Left ventricle myocardium inferior (tissue), 1 donor: Measurements from ENCODE around the gene ANKRD13B. TPM values are rescaled to one million over a fixed set of nuclear protein-coding genes. Genes with fewer than 3 reads are reported as not detected.

Source experiments
- DNase-seq: peaks from one replicate; pipeline ENCODE4 v3.0.0-alpha.2; 2020
- H3K27ac ChIP-seq: fragments of 200-600 bp; replicated peaks from 2 replicates; pipeline ENCODE4 v1.8.0; 2021
- H3K27me3 ChIP-seq: fragments of 200-600 bp; 2 replicates; pipeline ENCODE4 v1.8.0; 2021; ENCODE audit warnings: low read depth
- H3K36me3 ChIP-seq: fragments of 200-600 bp; 2 replicates; pipeline ENCODE4 v1.8.0; 2021
- H3K4me1 ChIP-seq: fragments of 200-600 bp; 2 replicates; pipeline ENCODE4 v1.8.0; 2021
- H3K4me3 ChIP-seq: fragments of 200-600 bp; 2 replicates; pipeline ENCODE4 v1.8.0; 2021; ENCODE audit warnings: mild to moderate bottlenecking, moderate library complexity
- H3K9me3 ChIP-seq: fragments of 200-600 bp; replicated peaks from 2 replicates; pipeline ENCODE4 v1.8.0; 2021
- intact Hi-C: fragments of 100-400 bp; cut with micrococcal nuclease; formaldehyde crosslinking; loops from one replicate; pipeline ENCODE4 v1.11.0; 2022
- total RNA-seq: library from RNA; stranded (reverse); fragmentation: NEBNext Ultra II Directional; extraction: Animal tissue kit (Norgen Biotek cat#: 25700); gene quantifications from one replicate; pipeline ENCODE4 v1.2.1, GENCODE V29; 2021
- TF ChIP-seq, protein P1 (sequence below): fragments of 200-600 bp; IDR thresholded peaks from 2 replicates; pipeline ENCODE4 v1.8.0; 2021; ENCODE audit warnings: antibody characterized with exemption, mild to moderate bottlenecking, borderline replicate concordance
- donor health status: DM: no; HTN: yes; CAD: no; lungs with severe emphysema.

ANKRD13B gene
- total RNA-seq, 1 donor from 2014 or later: 5.9 TPM

DNA sequence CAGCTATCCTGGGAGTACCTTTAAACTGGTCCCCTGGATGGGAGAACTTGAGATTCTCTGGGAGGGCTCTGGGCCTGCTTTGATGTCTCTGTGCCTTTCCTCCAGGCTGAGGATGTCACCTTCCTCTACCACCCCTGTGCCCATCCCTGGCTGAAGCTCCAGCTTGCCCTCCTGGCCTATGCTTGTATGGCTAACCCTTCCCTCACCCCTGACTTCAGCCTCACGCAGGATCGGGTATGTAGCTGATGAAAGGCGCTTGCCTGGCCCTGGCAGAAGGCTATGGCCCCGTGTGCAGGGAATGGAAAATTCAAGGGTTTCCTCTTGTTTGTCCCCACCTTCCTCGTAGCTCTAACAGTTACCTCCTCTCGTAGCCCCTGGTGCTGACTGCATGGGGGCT lies 21.4 kb upstream of the ANKRD13B start:
- Histone ChIP-seq H3K27ac (peak overlapping the region; percentile 76), H3K4me1 (peaks cover 63% of the 10 kb centered on the region), H3K36me3 (peaks cover 31% of the 10 kb centered on the region), H3K9me3 (no peaks in the 10 kb centered on the region), H3K27me3 (no peaks in the 10 kb centered on the region), H3K4me3 (no peak overlapping the region)
- intact Hi-C loops: no loop called here
- TF ChIP-seq, protein P1, sequence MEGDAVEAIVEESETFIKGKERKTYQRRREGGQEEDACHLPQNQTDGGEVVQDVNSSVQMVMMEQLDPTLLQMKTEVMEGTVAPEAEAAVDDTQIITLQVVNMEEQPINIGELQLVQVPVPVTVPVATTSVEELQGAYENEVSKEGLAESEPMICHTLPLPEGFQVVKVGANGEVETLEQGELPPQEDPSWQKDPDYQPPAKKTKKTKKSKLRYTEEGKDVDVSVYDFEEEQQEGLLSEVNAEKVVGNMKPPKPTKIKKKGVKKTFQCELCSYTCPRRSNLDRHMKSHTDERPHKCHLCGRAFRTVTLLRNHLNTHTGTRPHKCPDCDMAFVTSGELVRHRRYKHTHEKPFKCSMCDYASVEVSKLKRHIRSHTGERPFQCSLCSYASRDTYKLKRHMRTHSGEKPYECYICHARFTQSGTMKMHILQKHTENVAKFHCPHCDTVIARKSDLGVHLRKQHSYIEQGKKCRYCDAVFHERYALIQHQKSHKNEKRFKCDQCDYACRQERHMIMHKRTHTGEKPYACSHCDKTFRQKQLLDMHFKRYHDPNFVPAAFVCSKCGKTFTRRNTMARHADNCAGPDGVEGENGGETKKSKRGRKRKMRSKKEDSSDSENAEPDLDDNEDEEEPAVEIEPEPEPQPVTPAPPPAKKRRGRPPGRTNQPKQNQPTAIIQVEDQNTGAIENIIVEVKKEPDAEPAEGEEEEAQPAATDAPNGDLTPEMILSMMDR: no peak
- DNase-seq: no peak

DNA sequence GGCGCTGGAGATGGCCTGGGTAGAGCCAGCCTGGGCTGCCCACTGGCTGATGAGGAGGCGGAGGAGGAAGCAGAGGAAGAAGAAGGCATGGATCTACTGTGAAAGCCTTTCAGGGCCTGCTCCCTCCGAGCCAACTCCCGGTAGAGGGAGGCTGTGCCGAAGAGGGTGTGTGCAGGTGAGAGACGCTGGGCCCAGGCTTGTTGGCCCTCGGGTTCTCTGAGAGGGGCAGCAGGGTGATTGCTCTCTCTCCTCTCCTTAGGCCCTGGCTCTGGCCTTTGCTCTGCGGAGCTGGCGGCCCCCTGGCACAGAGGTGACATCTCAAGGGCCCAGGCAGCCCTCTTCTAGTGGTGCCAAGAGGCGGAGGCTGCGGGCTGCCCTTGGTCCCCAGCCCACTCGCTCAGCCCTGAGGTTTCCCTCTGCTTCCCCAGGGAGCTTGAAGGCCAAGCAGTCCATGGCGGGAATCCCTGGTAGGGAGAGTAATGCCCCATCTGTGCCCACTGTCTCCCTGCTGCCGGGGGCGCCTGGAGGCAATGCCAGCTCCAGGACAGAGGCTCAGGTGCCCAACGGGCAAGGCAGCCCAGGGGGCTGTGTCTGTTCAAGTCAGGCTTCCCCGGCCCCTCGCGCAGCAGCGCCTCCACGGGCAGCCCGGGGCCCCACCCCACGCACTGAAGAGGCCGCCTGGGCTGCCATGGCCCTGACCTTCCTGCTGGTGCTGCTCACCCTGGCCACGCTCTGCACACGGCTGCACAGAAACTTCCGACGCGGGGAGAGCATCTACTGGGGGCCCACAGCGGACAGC lies 20.9 kb upstream of the ANKRD13B start:
- TF ChIP-seq, protein P1: no peak
- H3K27me3 ChIP-seq: no peaks in the 10 kb centered on the region
- peak overlapping the region; percentile 76 for H3K27ac ChIP-seq
- no peaks in the 10 kb centered on the region for H3K9me3 ChIP-seq
- peaks cover 37% of the 10 kb centered on the region for H3K36me3 ChIP-seq
- intact Hi-C loops: no loop called here
- peaks cover 59% of the 10 kb centered on the region for H3K4me1 ChIP-seq
- peak overlapping the region; percentile 63 for H3K4me3 ChIP-seq
- peak; percentile 35 for DNase-seq

DNA sequence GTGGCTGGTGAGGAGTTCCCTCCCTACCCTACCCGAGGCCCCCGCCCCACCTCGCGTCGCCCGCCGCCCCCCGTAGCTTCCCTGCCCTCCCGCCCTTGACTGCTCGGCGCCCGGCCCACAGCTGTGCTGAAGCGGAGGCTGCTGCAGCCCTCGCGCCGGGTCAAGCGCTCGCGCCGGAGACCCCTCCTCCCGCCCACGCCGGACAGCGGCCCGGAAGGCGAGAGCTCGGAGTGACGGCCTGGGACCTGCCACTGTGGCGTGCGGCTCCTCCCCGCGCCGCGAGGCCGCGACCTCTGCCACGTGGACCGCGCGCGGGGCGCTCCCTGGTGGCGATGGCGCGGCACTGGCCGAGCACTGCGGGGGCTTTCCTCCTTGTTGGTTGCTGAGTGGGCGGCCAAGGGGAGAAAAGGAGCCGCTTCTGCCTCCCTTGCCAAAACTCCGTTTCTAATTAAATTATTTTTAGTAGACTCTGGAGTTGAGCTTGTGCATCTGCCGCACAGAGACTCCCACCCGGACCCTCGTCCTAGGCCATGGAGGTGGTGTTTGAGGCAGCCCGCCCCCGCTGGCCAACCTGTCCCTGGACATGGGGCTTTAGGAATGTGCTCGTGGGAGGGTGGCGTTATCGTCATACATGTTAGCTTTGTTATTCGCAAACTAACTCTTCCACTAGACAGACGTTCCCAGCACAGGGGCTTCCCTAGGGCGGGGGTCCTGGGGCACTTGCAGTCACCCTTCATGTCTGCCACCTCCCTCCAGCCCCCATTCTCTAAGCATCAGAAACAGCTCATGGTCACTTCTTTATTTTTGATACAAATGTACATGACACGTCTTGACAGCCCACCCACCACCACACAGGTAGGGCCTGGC lies 20.0 kb upstream of the ANKRD13B start:
- DNase-seq: peak; percentile 73
- peaks cover 46% of the 10 kb centered on the region for H3K36me3 ChIP-seq
- H3K9me3 ChIP-seq: no peaks in the 10 kb centered on the region
- H3K27me3 ChIP-seq: no peaks in the 10 kb centered on the region
- peak overlapping the region; percentile 76 for H3K27ac ChIP-seq
- peak overlapping the region; percentile 63 for H3K4me3 ChIP-seq
- intact Hi-C loops: no loop called here
- TF ChIP-seq, protein P1: peak; percentile 88
- H3K4me1 ChIP-seq: peaks cover 54% of the 10 kb centered on the region

DNA sequence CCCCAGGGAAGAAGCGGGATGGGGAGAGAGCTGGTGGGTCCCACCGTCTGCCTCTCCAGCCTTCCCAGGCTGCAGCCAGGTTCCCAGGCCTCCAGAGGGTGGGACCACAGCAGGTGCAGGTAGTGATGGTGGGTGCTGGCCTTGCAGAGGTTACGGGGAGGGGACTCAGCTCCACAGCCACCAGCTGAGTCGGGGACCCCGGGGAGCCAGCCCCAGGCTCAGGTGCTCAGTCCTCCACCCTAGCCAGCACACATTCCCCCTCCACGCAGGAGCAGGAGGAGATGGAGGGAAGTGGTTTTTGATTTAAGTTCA lies 19.4 kb upstream of the ANKRD13B start:
- Histone ChIP-seq H3K9me3 (no peaks in the 10 kb centered on the region), H3K4me1 (peaks cover 52% of the 10 kb centered on the region), H3K4me3 (no peak overlapping the region), H3K27me3 (no peaks in the 10 kb centered on the region), H3K36me3 (peaks cover 52% of the 10 kb centered on the region), H3K27ac (peak overlapping the region; percentile 76)
- TF ChIP-seq, protein P1: no peak
- intact Hi-C loops: no loop called here
- peak; percentile 9 for DNase-seq

DNA sequence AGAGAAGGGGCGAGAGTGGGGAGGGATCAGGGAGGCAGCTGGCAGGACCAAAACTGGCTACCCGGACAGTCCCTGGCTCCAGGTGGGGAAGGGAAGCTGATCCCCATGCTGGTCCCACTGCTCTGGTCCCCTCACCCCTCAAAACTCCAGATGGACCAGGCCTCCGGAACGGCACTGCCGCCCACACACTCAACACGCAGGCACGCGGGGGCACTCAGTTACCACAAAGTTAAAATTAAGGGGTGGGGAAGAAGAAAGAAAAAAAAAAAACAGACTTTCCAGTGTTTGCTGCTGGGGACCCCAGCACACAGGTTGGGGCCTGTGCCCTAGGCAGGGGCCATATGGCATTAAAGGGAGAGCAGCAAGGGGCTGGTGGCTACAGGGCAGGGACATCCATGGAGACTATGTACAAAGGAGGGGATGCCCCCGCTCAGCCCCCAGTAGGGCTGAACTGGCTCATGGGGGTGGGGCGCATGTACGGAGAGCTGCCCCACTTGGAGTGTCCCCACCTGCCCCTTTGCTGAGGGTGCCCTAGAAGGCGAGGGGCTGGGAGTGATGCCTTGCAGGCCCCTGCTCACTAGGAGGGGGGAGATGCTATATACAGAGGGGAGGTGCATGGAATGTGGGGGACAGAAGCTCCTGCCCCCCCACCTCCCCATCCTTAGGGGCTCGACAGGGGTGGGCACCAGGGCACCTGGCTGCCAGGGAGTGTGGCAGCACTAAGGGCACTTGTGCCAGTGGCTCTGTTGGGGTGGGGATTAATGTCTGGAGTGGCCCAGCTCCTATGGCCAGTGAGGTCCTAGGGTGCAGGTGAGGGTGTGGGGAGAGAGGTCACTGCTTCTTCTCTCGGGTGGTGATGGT lies 18.8 kb upstream of the ANKRD13B start:
- no peak overlapping the region for H3K27ac ChIP-seq
- peaks cover 47% of the 10 kb centered on the region for H3K4me1 ChIP-seq
- intact Hi-C loops: no loop called here
- H3K4me3 ChIP-seq: no peak overlapping the region
- no peaks in the 10 kb centered on the region for H3K27me3 ChIP-seq
- no peaks in the 10 kb centered on the region for H3K9me3 ChIP-seq
- TF ChIP-seq, protein P1: no peak
- peak; percentile 13 for DNase-seq
- H3K36me3 ChIP-seq: peaks cover 58% of the 10 kb centered on the region
